GM19043 (cell line): Measurements from ENCODE around the gene SPOP.
"Not testable (repeated sequence)": the region's sequence is repeated elsewhere in the genome, so short reads cannot be mapped to it uniquely, and the experiment has no call there.

Experiments
- ATAC-seq: cut with Tn5 transposase; IDR thresholded peaks from one replicate; pipeline ENCODE4 v1.9.1; 2021; ENCODE audit warnings: low read depth; ENCODE audit not compliant: unreplicated experiment

Gene SPOP

DNA sequence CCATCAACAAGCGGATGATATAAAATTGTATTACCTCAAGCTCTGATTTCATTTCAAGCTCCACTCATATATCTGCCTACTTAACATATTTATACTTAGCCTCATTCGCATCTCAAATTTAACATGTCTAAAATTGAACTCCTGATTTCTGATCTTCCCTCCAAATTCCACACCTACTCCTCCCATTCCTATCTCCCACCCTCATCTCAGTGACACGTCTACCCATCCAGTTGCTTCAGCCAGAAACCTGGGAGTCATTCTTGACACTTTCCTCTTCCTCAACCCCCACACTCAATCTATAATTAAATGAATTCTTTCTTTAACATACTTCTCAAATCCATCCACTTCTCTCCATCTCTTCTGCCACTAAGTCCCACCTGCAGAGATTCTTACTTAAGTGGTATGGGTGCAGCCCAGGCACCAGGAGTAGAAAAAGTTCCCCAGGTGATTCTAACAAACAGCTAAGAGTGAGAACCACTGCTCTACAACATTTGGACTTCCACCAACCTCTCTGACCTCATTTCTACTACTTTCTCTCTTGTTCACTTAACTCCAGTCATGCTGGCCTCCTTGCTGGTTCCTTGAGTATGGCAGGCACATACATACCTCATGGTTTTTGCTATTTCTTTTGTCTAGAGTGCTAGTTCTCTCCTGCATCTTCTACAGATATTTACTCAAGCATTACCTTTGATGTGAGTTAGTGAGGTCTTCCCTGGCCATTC, 18.1 kb downstream of the SPOP start:
- ATAC-seq: no peak

DNA sequence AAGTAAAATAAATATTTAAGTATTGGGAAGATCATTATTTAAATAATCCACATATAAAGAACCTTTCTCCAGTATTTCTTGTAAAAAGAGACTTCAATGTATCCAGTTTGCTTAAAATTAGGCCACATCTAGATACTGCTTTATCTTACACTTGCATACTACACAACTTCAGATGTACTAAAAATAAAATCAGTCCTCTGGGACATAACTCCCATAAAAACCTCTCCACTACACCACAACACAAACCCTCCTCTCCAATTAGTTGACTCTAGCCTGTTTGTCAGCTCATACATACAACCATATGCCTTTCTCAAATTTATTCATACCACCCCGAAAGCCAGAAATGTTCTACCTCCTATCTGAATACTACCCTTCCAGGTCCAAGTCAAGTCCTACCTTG, 21.6 kb downstream of the SPOP start:
- no peak for ATAC-seq

DNA sequence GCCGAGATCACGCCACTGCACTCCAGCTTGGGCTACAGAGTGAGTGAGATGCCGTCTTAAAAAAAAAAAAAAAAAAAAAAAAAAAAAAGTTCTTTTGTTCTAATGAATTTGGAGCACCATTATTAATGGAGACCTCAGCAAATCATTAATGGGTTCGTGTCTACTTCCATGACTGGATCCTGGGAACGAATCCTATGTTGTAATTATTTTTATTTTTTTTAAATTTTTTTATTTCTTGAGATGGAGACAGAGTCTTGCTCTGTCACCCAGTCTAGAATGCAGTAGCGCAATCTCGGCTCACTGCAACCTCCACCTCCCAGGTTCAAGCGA, 30.7 kb downstream of the SPOP start:
- ATAC-seq: no peak

DNA sequence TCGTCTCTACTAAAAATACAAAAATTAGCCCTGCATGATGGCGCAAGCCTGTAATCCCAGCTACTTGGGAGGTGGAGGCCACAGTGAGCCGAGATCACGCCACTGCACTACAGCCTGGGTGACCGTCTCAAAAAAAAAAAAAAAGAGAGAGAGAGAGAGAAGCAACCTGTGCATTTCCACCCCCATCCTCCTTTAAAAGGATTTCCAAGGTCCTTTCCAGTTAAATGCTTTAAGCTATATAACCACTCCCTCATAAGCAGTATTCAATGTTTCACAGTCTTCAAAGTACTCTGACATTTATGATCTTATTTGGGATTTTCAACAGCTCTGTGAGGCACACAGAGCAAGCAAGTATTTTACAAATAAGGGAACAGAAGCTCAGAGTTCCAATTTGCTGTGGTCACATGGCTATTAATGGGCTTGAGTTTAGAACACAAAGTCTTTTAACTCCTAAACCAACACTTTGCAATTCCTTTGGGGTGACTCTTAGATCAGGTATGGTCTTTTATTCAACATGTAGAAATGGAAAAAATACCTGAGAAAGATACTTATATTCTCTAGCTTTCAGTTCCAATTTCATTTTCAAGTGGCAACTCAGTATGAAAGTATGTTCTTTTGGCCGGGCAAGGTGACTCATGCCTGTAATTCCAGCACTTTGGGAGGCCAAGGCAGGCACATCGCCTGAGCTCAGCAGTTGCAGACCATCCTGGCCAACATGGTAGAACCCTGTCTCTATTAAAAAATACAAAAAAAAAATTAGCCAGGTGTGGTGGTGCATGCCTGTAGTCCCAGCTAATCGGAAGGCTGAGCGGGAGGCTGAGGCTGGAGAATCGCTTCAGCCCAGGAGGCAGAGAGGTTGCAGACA, 31.3 kb downstream of the SPOP start:
- ATAC-seq: no peak

DNA sequence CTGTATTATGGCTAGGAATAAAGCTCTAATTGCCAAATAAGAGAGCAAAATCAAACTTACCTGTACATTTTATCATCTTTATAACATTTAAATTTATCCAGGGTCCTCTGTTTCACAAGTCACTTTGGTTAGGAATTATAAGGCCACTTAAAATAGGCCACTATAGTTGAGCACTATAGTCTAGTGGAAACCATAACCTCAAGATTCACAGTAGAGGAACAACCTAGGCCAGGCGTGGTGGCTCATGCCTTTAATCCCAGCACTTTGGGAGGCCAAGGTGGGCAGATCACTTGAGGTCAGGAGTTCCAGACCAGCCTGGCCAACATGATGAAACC, 31.9 kb downstream of the SPOP start:
- not testable (repeated sequence) for ATAC-seq

DNA sequence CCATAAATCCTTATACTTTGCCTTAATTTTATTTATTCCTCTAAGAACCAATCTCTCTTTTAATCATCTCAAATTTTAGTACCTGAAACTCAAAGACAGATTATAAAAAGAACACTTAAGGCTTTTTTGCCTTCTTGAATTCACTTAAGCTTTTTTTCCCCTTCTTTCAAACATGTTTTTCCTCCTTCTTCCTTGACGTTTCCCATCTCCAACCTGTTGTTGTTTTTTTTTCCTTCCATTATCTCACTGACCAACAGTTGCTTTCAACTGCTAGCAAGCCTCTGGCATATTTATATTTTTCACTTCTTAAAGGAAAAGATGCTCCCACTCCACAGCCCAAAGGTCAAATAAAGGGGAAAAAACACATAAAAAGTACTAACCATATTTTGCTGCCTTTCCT, 32.2 kb downstream of the SPOP start:
- no peak for ATAC-seq

DNA sequence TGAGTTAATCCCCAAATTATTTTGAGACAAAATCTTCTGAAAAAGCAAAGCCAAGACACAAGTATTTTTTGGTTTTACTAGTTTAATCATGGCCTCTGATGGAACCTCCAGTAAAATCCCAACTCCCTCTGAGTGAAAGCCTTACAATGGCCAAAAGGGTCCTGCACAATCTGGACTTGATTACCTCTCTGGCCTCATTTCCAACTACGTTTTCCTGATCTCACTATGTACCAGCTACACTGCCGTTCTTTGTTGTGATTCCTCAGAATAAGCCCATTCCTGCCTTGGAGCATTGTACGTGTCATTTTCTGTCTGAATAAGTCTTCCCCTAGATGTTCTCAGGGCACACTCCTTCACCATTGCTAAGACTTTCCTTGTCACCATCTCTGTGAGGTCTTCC, 37.3 kb downstream of the SPOP start:
- no peak for ATAC-seq

DNA sequence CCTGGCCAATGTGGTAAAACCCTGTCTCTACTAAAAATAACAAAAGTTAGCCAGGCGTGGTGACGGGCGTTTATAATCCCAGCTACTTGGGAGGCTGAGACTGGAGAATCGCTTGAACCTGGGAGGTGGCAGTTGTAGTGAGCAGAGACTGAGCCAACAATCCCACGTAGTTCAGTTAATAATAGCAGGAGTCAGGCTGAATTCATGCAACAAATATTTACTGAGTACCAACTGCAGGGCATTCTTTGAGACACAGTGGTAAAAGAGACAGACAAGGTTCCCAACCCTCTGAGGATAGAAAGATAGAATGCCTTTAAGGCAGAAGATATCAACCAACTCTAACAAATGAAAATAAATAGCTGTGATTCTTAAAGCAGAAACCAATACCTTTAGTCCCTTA, 39.1 kb downstream of the SPOP start:
- no peak for ATAC-seq

DNA sequence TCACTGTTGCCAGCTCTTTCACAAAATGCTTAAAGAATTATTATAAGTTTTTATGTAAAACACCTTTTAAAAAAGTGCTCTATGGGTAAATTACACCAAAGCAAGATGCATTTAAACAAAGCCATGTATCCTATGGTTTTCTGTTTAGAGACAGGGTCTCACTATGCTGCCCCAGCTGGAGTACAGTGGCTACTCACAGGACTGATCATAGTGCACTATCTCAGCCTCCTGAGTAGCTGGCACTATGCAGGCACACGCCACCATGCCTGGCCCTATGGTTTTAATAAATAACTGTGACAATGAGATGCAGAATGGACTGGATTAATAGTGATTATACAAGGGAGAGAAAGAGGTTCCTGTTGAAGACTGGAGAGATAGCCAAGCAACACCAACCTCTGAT, 40.2 kb downstream of the SPOP start:
- ATAC-seq: no peak

DNA sequence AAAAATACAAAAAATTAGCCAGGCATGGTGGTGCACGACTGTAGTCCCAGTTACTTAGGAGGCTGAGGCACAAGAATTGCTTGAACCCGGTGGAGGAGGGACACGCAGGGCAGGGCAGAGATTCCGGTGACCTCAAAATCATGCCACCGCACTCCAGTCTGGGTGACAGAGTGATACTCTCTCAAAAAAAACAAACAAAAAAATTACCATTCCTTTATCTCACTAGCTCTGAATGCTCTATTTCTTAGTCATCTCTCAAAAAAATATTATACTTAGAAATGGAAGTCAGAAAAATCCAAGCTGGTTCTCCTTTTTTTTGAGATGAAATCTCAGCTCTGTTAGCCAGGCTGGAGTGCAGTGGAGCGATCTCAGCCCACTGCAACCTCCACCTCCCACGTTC, 40.8 kb downstream of the SPOP start:
- no peak for ATAC-seq

DNA sequence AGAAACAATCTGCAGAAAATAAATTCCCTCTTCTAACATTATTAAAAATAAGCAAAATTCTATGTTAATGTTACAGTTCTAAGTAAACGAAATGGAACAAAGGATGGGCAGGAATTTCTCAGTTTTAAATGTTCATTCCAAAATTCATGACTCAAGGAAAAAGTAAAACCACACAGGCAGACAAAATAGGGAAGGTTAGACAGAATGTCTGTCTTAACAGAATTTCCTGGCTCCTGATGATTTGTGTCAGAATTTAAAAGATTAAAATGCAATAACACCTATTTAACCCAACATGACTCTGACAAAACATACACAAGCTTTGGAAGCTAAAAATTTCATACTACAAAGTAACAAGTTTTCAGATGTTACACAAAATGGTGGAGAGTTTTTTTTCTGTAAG, 42.8 kb downstream of the SPOP start:
- no peak for ATAC-seq

DNA sequence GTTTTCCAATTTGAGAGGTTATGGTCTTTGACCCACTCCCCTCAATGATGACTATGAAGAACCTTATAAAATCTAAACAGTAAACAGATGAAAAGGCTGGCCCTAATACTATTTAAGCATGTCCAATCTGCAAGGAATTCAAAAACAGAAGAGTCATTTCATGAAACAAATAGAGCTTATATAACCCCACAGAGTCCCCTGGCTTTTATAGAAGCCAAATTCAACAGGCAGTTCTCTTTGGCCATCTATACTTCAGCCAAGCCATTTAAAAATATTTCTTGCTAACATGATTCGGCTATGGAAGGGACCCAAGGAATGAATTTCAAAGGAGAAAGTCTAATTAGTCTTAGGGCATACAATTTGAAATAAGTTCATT, 43.4 kb downstream of the SPOP start:
- no peak for ATAC-seq

DNA sequence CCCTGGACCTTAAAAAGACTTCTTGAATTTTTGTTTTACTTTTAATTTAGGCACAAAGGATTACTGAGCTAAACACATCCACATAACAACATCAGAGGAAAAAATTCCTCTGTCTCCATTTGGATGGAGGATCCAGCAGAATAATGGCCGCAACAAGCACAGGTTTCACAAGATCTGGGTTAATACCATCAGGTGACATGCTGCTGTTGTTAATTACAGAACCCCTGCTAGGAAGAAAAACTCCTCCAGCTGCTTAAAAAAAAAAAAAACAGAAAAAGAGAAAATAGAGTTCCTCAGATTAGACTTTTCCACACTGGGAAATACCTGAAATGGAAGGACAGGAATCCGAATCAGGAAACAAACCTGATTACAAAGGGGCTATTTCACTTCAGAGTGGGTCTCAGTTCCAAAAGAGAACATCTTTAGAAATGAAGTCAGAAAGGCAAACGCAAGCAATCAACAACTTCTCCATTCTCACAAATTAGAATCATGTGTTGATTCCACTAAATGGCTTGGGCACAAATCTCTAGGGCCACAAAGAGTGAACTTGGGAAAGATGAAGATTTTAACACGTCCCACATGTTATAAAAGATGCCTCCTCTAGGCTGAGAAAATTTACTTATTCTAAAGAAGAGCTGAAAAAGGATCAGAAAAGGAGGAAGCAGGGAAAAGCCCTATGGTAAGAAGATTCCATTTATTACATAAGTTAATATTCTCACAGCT, 44.0 kb downstream of the SPOP start:
- ATAC-seq: no peak

DNA sequence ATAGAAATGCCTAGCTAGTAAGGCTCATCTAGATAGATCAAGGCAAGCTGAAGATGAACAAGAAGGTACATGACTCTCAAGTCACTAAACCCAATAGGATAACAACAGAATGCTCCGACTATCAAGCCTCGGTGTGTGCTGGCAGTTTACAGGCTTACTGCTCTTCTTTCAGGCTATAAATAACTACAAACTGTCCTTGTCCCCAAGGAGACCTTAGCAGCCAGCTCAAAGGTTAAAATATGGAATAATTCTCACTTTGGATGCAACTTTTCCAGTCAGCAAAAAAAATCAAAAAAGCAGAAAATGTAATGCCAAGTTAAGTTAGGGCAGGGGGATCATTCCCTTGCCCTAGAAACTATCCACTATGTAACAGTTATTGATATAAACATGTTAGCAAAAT, 44.6 kb downstream of the SPOP start:
- no peak for ATAC-seq

DNA sequence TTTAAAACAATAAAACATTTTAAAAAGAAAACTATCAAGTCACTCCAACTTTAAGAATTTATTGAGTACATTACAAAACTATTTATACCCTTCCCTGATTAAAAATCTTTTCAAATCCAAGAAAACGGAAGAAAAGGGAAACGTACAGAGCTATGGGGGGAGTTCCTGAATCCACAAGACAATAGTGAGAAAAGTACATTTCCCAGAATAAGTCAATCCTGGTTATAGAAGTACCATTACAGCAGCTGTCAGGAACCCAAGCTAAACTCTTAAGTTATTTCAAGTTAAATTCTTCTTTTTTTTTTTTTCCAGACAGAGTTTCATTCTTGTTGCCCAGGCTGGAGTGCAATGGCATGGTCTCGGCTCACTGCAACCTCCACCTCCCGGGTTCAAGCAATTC, 45.7 kb downstream of the SPOP start:
- no peak for ATAC-seq

DNA sequence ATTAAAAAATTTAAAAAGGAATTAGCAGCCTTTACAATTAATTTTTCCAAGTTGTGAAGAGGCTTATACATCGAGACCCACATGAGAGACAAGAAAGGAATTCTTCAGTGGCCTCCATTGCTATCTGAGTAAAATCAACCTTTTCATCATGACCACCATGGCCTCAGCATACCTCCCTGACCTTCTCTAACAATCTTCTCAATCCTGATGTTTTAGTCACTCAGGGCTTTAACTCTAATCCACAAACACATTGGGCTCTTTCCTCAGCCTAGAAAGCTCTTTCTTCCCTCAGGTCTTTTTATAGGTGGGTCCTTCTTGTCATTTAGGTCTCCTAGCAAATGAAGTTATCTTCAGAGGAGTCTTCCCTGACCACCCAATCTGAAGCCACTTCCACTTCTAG, 46.4 kb downstream of the SPOP start:
- ATAC-seq: no peak

DNA sequence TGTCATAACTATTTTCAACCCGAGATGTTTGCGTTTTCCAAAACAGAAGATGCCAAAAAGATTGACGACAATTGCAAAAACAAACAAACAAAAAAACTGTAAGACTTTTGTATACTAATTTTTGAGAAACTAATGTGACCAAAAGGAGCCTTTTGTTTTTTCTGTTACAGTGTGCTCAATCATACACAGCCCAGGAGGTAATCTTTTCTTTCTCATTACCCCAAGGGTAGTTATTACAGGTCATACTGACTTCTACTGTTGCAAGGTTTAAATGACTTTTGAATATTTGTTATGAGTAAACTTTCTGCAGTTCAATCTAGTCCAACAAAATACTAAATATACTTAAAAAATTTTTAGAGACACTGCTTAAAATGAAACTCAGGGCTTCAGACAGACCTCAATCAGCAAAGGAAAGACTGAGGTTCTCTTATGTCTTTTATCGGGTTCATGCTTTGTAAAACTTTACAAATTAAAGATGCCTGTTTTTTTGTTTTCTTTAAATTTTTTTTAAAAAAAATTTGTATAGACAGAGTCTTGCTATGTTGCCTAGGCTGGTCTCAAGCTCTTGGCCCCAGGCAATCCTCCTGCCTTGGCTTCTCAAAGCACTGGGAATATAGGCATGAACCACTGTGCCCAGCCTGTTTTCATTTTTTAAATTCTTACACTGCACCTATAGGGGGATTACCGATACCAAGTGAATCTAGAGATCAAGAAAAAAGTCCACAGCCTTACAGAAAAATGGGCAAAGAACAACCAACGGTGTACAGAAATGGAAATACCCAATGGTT, 47.6 kb downstream of the SPOP start:
- no peak for ATAC-seq

DNA sequence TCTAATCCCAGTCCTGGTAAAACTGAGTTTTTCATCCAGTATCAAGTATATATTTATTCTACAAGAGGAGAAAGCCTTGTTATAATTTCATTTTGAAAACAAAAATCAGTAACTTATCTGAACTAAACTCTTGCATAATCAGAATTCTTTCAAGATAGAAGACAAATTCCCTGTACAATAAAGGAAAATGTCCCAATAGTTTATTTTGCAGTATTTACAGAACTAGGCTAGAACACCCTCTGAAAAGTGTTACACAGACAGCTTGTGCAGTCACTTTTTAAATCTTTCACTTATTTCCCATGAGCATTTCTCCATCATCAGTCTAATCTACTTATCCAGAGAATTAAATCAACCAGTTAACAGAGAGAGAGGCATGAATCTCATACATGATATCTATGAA, 48.5 kb downstream of the SPOP start:
- ATAC-seq: no peak

DNA sequence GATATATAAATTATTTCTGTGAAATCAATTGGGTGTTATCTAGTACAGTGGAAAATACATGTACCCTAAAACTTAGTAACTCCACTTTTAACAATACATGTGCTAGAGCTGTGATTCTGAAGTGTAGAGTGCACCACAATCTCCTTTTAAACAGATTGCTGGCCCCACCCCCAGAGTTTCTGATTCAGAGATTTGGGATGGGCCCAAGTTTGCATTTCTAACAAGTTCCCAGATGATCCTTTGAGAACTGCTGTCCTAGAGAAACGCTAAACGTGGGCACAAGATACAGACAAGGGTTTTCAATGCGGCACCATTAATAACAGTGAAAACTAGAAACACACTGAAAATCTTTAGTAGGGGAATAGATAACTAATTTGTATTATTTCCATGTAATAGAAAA, 53.0 kb downstream of the SPOP start:
- ATAC-seq: no peak

DNA sequence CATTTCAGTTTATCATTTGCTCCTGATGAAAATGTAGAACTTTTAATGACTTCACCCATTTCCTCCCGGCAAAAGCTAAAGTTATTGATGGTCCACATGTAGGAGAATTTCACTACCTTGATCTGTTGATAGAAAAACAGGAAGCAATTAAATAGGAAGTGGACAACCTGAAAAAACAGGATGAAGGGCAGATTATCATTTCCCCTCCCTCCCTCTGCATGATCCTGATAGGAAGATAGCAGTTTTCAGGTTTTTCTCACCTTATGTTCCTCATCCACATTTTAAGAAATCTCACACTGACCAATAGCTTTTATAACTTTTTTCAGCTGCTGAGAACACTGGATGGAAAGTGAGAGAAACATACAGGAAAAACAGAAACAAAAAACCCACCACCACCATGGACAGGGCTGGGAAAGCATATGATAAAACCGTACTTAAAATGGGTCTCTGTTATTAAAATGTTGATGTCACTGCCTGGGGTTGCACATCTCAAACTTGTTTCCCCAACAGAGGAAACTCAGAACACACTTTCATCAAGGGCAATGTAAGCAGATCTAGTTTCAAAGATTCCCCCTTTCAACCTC, 55.9 kb downstream of the SPOP start:
- no peak for ATAC-seq

DNA sequence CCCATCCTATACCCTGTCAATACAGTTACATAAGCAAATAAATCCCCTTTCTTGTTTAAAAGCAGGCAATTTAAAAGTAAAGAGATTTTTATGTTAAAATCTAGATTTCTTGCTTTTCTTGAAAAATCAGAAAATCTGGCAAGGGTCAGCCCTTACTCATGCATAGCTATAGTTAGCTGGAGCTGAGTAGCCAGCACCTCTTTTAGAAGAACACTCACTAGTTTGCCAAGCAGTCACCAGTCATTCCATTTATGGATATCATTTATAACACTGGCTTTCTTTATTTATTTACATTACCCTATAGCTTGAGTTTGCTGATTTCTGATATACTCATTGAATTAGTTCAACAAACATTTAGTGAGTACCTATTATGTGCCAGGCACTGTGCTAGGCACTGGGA, 56.5 kb downstream of the SPOP start:
- no peak for ATAC-seq
